Activated naive CD4-positive, alpha-beta T cell treated with anti-CD3 and anti-CD28 coated beads, Interleukin-2, amount 50 U/mL, for 24 hours (primary cell): ENCODE results near the gene AK4.

Experiments
- H3K27ac Mint-ChIP-seq: one replicate; pipeline ENCODE4 v1.8.0; 2021; ENCODE audit warnings: mild to moderate bottlenecking, mixed read lengths
- H3K27me3 Mint-ChIP-seq: one replicate; pipeline ENCODE4 v1.8.0; 2021; ENCODE audit warnings: mixed read lengths
- H3K36me3 Mint-ChIP-seq: one replicate; pipeline ENCODE4 v1.8.0; 2021; ENCODE audit warnings: mixed read lengths
- H3K4me1 Mint-ChIP-seq: one replicate; pipeline ENCODE4 v1.8.0; 2021; ENCODE audit warnings: mixed read lengths
- H3K4me3 Mint-ChIP-seq: one replicate; pipeline ENCODE4 v1.8.0; 2021; ENCODE audit warnings: mild to moderate bottlenecking, mixed read lengths
- H3K9me3 Mint-ChIP-seq: one replicate; pipeline ENCODE4 v1.8.0; 2021; ENCODE audit warnings: mixed read lengths

The AK4 gene

DNA sequence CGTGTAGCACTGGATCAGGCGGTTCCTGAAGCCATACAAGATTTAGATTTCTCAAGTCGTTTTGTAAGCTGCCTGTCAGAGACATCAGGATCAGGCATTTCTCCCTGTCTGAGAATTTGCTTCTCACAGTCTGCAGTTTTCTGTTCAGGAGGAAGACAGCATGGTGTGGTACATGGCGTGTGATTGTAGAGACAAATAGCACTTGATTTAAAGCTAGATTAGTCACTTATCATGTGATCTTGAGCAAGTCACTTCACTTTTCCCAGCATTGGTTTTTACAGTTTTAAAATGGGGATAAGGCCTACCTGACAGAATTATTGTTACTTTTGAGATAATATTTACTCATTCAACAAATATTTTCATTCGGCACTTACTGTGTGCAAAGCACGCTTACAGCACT is 63.3 kb downstream of the AK4 start:
- Mint-ChIP-seq H3K27ac (no peak overlapping the region), H3K36me3 (no peaks in the 10 kb centered on the region), H3K9me3 (no peaks in the 10 kb centered on the region), H3K4me3 (no peak overlapping the region), H3K4me1 (peaks cover 7% of the 10 kb centered on the region), H3K27me3 (no peaks in the 10 kb centered on the region)

DNA sequence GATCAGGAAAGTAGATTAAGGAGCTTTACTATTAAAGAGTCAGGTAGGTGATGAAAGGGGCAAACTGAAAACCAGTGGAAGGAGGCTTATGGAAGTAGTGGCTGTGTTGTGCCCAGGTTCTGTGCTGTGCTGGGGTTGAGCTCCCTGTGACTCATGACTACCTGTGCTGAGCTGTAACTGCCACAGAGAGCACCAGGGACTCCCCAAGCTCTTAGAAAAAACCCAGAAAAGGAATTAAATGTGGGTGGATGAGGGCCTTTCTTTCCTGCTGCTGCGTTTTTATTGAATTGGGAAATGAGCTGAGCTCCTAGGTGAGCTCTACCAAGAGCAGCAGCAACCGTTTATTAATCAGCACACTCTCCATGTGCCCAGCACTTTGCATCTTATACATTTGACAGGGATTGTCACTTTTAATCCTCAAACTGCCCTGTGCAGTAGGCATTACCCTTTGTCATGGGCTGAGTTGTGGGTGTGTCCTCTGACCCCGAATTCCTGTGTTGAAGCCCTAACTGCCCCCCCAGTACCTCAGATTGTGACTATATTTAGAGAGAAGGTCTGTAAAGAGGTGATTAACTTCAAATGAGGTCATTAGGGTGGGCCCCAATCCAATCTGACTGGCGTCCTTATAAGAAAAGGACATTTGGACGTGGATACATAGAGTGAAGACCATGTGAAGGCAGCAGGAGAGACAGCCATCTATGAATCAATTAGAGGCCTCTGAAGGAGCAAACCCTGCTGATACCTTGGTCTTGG is 65.4 kb downstream of the AK4 start:
- Mint-ChIP-seq H3K4me1 (peaks cover 11% of the 10 kb centered on the region), H3K9me3 (no peaks in the 10 kb centered on the region), H3K27me3 (no peaks in the 10 kb centered on the region), H3K27ac (no peak overlapping the region), H3K4me3 (no peak overlapping the region), H3K36me3 (no peaks in the 10 kb centered on the region)

DNA sequence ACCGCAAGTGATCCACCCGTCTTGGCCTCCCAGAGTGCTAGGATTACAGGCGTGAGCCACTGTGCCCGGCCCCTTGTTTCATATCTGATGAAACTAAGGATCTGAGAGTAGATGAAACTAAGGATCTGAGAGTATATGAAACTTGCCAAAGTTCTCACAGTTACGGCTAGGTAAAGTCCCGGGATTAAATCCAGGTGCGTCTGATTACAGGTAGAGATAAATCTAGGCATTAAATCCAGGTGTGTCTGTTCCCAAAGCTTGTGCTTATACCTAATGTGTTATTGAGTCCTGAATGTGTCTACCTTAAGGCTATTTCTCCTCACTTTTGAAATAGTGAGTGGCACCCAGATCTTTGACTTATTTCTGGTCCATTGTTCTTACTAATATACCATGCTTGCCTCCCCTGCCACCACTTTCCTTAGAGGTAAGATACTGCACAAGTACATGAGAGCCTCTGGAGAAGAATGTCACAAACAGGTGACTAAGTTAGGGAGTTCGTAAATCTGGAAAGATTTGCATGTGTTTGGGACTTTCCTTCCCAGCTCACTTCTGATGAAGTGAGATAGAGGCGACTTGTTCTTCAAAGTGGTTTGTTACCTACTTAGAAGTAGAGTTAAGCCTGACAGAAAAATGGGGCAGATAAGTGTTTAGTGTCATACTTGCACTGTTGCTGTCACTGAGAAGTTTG is 66.5 kb downstream of the AK4 start:
- Mint-ChIP-seq H3K4me3 (no peak overlapping the region), H3K9me3 (no peaks in the 10 kb centered on the region), H3K36me3 (no peaks in the 10 kb centered on the region), H3K4me1 (peaks cover 11% of the 10 kb centered on the region), H3K27me3 (no peaks in the 10 kb centered on the region), H3K27ac (no peak overlapping the region)

DNA sequence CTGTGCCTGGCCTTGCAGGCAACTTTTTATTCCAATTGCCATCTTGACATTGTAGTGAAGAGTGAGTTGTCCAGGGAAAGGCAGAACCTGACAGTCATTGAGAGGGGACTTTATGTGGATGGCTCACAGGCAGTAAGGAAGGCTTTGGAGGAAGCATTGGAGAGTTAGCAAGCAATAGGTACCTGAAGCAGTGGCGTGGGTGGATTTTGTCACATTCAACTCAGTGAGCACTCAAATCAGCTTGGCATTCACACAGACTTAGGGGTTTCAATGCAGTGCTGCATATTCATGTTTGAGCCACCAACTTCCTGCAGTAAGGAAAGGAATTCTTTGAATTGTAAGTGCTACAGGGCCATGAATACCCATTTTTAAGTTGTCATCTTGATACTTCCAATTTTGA is 69.0 kb downstream of the AK4 start:
- Mint-ChIP-seq H3K27ac (no peak overlapping the region), H3K4me1 (peaks cover 11% of the 10 kb centered on the region), H3K36me3 (no peaks in the 10 kb centered on the region), H3K27me3 (peaks cover 1% of the 10 kb centered on the region), H3K9me3 (no peaks in the 10 kb centered on the region), H3K4me3 (no peak overlapping the region)

GRCh38 chr1:65221638-65222339 is 73.8 kb downstream of the AK4 start:
- no peaks in the 10 kb centered on the region for H3K36me3 Mint-ChIP-seq
- H3K27me3 Mint-ChIP-seq, result peaks cover 4% of the 10 kb centered on the region
- no peaks in the 10 kb centered on the region for H3K9me3 Mint-ChIP-seq
- no peak overlapping the region for H3K4me3 Mint-ChIP-seq
- H3K27ac Mint-ChIP-seq, result no peak overlapping the region
- H3K4me1 Mint-ChIP-seq, result no peaks in the 10 kb centered on the region

DNA sequence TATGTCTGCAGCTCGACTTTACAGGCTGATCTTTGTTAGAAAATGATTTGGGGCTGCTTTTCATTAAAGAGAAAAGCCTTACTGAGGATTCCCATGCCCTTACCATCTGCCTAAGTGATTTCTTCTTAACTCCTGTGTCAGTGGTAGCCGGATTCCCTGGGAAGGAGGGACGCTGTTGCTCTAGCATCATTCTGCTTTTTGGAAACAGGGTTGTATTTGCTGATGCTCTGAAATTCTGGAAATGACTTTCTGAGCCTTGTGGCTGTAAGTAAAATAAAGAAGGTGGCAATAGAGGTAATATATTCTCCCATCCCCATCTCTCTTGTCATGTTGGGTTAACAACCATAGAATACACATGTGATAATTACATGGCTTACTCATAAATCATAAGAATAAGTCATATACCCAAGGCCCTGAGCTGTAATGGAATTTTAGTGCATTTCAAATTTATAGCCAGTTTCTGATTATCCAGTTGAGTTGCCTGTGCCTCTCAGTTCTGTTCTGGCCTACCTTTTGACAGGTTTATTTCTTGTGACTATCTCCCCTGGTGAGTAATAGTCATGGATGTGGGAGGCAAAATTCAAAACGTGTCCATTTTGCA is 74.4 kb downstream of the AK4 start:
- Mint-ChIP-seq H3K4me3 (no peak overlapping the region), H3K27ac (no peak overlapping the region)

DNA sequence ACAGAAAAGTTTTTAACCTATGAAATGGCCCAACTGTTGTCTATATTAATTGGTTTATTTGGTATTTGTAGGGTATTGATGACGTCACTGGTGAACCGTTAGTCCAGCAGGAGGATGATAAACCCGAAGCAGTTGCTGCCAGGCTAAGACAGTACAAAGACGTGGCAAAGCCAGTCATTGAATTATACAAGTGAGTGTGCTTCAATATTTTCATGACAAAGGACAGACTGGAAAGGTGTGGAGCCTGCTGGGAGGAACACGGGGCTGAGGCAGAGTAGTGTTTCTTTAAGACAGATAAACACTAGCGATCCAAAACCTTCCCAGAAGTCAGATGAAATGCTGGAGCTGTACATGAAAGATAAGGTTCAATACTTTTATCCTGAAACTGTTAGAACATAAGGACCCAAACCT is 76.7 kb downstream of the AK4 start:
- Mint-ChIP-seq H3K4me3 (no peak overlapping the region), H3K36me3 (no peaks in the 10 kb centered on the region), H3K4me1 (no peaks in the 10 kb centered on the region), H3K27ac (no peak overlapping the region), H3K9me3 (no peaks in the 10 kb centered on the region), H3K27me3 (peaks cover 4% of the 10 kb centered on the region)

More for the DNA sequence above, 74.4 kb downstream of the AK4 start:
- no peaks in the 10 kb centered on the region for H3K4me1 Mint-ChIP-seq
- no peaks in the 10 kb centered on the region for H3K36me3 Mint-ChIP-seq
- H3K9me3 Mint-ChIP-seq, result no peaks in the 10 kb centered on the region
- H3K27me3 Mint-ChIP-seq, result peaks cover 4% of the 10 kb centered on the region

DNA sequence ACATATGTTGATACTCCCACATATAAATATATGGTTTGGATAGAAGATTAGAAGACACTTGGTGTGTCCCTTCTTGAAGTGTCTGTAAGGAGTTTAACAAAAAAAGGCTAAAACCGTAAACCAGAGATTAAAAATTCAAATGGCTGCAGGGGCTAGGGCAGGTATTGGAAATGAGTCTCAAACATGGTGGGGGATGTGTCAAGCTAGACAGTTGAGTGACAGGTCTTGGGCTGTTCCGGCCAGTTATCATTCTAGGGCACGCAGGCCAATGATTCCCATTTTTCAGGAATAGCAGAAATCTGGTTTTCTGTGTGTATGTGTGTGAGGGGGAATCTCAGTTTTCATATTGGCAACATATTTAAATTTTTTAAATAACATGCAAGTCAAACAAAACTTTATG is 77.2 kb downstream of the AK4 start:
- H3K27ac Mint-ChIP-seq, result no peak overlapping the region

DNA sequence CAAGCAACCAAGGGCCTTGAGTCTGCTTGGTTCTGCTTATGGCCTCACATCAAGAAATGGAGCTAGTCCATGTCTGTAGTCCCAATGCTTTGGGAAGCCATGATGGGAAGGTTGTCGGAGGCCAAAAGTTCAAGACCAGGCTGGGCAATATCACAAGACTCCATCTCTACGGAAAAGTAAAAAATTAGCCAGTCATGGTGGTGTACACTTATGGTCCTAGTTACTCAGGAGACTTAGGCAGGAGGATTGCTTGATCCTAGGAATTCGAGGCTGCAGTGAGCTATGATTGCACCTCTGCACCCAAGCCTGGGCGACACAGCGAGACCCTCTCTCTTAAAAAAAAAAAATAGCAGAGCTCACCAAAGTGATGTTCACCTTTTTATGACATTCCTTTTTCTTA is 81.2 kb downstream of the AK4 start:
- Mint-ChIP-seq H3K36me3 (no peaks in the 10 kb centered on the region), H3K27me3 (peaks cover 7% of the 10 kb centered on the region), H3K4me3 (no peak overlapping the region), H3K9me3 (no peaks in the 10 kb centered on the region), H3K27ac (no peak overlapping the region), H3K4me1 (peaks cover 8% of the 10 kb centered on the region)

More for the DNA sequence above, 77.2 kb downstream of the AK4 start:
- Mint-ChIP-seq H3K4me1 (no peaks in the 10 kb centered on the region), H3K9me3 (no peaks in the 10 kb centered on the region), H3K27me3 (peaks cover 4% of the 10 kb centered on the region), H3K4me3 (no peak overlapping the region), H3K36me3 (no peaks in the 10 kb centered on the region)

- peaks cover 9% of the 10 kb centered on the region for H3K27me3 Mint-ChIP-seq
- no peaks in the 10 kb centered on the region for H3K9me3 Mint-ChIP-seq
- H3K4me1 Mint-ChIP-seq, result peaks cover 8% of the 10 kb centered on the region
These were observed 81.8 kb downstream of the AK4 start for GRCh38 chr1:65229754-65230339.

DNA sequence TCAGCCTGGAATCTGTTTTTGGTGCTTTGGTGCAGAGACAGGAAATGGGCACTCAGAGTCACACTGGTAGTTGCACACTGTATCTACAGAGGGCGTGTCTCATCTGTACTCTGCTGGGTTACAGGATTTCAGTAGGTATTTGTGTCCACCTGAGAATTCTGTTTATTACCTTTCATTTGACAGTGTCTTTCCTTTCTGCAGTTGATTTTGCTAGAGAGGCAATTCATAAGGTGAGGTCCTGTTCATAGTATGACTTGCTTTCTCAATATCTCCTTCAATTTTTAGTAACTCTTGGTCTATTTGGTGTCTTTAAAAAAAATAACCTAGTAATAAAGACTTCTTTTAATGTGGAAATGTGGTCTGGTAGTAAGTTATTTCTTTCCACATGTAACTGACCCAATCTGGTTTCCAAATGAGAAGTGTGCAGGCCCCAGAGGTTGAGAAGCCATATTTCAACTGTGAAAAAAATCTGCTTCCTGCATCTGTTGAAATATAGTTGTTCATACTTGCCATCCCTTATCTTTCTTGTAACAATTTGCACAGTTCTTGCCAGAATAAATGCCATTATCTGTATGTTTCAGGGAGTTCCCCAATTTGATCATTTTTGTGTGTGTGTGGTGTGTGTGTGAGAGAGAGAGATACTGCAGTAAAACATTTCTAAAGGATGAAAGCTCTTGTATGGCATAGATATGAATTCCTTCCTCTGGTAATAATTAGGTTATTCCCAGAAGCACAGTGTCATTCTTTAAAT is 82.9 kb downstream of the AK4 start:
- H3K27ac Mint-ChIP-seq, result no peak overlapping the region
- no peak overlapping the region for H3K4me3 Mint-ChIP-seq
- peaks cover 9% of the 10 kb centered on the region for H3K27me3 Mint-ChIP-seq

More at GRCh38 chr1:65229754-65230339, 81.8 kb downstream of the AK4 start:
- Mint-ChIP-seq H3K36me3 (no peaks in the 10 kb centered on the region), H3K4me3 (no peak overlapping the region), H3K27ac (no peak overlapping the region)

DNA sequence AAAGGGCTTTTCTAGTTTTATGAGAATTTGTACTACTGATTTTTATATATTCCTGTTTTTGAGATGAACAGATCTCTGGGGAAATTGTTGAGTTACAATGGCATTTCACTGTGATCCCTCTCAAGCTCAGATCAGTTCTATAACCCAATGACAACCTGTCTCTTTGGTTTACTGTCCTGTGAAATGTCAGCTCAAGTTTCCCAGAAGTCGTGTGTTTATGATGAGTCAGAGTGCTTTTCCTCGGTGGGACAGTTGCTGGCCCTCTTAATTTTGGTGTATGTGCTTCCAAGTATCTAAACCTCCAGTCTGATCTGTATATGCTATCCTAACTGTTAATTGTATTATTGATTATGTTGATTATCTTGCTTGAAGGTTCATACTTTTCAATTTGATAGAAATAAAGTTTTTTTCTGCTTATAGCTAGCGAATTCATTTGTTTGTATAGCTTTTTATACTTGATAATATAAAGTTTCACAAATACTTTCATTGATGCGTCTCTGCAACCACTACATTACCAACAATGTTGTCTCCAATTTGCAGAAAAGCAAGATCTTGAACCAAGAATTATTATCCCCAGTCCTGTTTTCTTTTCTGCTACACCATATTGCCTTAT is 83.8 kb downstream of the AK4 start:
- no peak overlapping the region for H3K4me3 Mint-ChIP-seq
- no peaks in the 10 kb centered on the region for H3K36me3 Mint-ChIP-seq
- no peak overlapping the region for H3K27ac Mint-ChIP-seq
- H3K9me3 Mint-ChIP-seq, result no peaks in the 10 kb centered on the region
- H3K27me3 Mint-ChIP-seq, result peaks cover 9% of the 10 kb centered on the region
- peaks cover 8% of the 10 kb centered on the region for H3K4me1 Mint-ChIP-seq

More for the DNA sequence above, 82.9 kb downstream of the AK4 start:
- Mint-ChIP-seq H3K36me3 (no peaks in the 10 kb centered on the region), H3K9me3 (no peaks in the 10 kb centered on the region), H3K4me1 (peaks cover 8% of the 10 kb centered on the region)

GRCh38 chr1:65232461-65232990 is 84.5 kb downstream of the AK4 start:
- Mint-ChIP-seq H3K27me3 (peaks cover 9% of the 10 kb centered on the region), H3K36me3 (no peaks in the 10 kb centered on the region), H3K27ac (no peak overlapping the region), H3K4me3 (no peak overlapping the region), H3K4me1 (peaks cover 8% of the 10 kb centered on the region), H3K9me3 (no peaks in the 10 kb centered on the region)

DNA sequence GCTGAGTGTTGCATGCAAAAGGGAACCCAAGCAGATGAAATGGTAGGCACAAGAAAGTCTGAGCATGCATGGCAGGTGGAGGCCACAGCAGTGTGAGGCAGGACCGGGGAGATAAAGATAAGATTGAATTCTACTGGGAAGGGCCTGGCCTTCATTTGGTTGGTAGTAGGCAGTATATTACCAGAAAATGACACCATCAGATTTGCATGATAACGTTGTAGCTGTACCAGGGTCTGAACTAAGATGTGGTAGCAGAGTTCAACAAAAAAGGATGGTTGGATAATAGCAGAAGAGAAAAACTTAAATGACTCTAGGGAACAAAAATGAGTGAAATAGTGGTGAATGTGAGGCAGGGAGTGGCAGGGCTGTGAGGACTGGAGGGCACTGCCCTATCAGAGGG is 85.8 kb downstream of the AK4 start:
- Mint-ChIP-seq H3K27me3 (peaks cover 9% of the 10 kb centered on the region), H3K27ac (no peak overlapping the region), H3K36me3 (no peaks in the 10 kb centered on the region), H3K9me3 (no peaks in the 10 kb centered on the region), H3K4me3 (no peak overlapping the region), H3K4me1 (peaks cover 8% of the 10 kb centered on the region)
